Left cardiac atrium (tissue), 4 donors: ENCODE data around the gene DKK3. TPM values are rescaled to one million over a fixed set of nuclear protein-coding genes. Genes with fewer than 3 reads are reported as not detected.

Experiments
- ATAC-seq, 2 donors: fragments of 200-7000 bp; cut with Tn5 transposase; one replicate each; pipeline ENCODE4 v1.9.1; 2020; ENCODE audit warnings: mild to moderate bottlenecking in 2 of 2, moderate library complexity in 2 of 2
- DNase-seq: peaks from one replicate; pipeline ENCODE4 v3.0.0-alpha.2; 2020
- intact Hi-C, 2 donors: fragments of 100-400 bp; cut with DNase I; formaldehyde crosslinking; loops; one replicate each; pipeline versions ENCODE4 v1.14.1 to v1.15.1; 2022 to 2023
- total RNA-seq, 2 donors: library from RNA; stranded (reverse); fragmentation: NEBNext Ultra II Directional; extraction: Animal tissue kit (Norgen Biotek cat#: 25700); gene quantifications; one replicate each; pipeline ENCODE4 v1.2.1, GENCODE V29; 2021
- donor health status: DM: no; HTN: yes; CAD: no.
- donor health status: DM: no; HTN: yes; CAD: no; lungs with severe emphysema.
- donor health status: DM: yes; HTN: yes; CAD: no.
- donor health status: Dilated cardiomyopathy.

DKK3 gene
- total RNA-seq, 2 donors from 2014 or later: 1,563 to 1,610 TPM

DNA sequence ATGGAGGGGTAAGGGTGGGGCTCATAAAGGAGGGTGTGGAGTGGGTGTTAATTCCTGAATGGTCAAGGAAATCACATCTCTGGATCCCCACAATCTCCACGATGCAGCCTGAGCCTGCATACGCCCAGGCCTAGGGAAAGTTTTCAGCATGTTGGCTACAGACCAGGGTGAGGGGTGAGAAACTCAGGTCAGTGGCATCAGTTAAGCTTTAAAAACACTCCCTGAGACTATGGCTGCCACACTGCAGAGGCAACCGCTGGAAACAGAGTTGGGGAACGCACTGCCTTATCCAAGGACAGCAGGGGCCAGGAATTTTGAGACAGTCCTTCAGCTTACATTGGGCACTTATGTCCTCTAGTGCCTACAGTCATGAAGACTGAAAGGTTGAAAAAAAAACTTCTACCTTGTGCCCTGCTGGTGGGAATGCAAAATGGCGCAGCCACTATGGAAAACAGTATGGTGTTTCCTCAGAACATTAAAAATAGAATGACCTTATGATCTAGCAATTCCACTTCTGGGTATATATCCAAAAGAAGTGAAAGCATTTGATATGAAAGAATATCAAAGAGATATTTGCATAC is 19.7 kb downstream of the DKK3 start:
- intact Hi-C loops: no loop called here
- no peak for DNase-seq
- ATAC-seq: no peak

DNA sequence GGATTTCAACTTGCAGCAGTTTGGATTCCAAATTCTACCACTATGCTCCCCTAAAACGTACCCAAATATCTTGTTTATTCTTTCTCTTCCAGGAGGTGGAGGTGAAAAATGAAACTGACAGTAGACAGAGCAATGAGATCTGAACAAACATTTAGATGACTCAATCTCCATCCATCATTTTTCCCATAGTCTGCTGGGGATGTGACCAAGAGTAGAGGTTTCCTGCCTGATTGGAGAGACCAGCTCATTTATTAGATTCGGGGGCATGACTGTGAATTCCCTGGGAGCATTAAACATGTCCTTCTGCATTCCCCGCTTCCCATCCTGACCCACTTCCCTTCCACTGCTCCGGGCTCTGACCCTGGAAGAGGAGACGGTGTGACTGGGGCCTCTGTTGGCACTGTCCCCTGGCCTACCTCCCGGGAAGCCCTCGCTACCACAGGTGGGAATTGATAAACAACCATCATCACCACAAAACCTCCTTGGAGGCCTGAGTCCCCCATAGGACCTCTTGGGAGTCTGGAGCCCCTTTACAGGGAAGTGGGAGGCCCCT is 20.3 kb downstream of the DKK3 start:
- intact Hi-C loops: no loop called here
- no peak for ATAC-seq

DNA sequence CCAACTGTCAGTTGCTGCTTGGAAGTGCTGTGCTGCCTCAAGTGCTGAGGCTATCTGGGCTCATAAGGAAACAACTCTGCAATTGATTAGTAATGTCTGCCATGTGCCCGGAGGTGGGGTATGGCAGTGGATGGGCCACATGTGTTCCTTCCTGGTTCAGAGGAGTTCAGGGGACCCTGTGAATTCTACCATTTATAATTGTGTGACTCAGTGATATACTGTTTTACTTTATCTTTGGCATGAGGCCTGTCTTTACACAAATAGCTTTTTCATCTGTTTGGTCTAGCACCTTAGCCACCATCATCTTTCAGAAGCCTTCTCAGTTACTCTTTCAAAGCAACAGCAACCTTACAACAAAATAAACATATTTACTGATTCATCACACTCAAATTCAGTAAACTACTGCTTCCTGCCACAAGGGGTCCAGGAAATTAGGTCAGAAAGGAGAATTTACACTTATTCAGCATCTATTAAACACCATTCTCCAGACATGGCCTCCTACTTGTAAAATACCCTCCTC is 20.9 kb downstream of the DKK3 start:
- DNase-seq: no peak
- ATAC-seq: no peak
- intact Hi-C loops: no loop called here

More for the DNA sequence above, 20.3 kb downstream of the DKK3 start:
- DNase-seq: no peak

DNA sequence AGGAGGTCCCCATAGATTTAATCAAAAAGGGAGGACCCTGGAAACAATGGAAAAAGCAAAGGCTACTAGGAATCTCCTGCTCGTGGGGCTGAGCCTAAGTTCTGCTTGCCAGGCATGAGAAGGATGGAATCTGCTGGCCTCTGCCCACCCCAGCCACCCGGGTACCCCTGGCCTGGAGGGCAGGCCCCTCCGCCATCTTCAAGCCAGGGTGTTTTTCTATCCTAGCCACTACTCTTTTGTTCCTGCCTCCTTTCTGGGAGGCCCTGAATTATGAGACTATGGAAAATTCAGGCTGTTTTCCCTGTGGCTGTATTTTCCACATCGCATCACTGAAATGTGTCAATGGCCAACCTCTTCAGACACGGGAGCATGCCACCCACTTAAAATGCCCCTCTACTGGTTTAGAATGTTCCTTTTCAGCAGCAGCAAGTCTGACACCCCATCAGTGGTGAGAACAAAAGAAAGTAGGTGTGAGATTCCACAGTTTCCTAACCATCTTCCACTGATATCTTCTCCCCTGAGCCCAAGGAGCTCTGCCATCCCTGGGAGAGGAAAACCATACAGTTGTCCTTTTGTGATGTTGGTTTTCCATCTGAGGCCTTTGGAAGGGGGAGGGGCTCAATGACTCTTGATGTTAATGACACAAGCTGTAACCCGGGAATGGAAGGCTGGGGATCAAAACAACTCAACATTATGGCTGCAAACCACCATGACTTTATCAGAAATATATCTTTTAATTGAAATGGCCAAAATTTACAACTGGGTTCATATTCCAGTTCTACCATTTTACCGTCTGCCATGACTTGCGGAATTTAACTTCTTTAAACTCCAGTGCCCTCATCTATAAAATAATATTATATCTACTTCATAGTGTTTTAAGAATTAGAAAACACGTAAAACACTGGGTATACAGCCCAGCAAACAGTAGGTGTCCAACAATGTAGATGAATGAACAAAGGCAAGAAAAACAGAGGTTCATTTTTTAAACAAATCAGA is 22.2 kb downstream of the DKK3 start:
- DNase-seq (no peak), ATAC-seq (peak; percentile 54 to 73)
- intact Hi-C loops: no loop called here

DNA sequence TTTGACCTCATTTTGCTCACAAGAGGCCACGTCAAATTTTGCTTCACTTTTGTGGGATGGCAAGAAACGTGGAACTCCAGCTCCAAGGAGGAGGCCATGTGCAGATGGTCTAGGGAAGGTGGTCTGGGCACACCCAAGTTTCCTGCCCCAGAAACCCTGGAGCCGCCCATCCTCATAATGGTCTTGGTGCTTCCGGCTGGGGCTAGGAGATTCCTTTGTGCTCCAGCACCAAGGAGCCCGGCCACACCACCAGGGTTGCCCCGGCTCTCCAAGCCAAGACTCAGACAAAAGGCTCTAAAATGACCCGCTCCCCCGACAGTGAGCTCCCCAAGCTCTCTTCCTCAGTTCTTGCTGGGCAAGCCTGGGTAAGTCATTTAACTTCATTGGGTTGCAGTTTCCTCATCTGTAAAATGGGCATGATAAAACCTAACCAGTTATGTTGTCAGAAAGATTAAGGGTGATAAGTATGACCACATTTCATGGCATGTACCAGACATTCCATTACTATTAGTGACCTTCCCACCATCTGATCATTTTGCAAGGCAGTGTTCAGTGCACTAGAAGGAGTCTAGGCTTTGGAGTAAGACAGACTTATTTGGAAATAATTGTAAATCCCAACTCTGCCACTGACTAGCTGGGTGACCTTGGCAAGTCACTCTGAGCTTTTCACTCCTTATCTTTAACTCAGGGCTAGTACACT is 23.3 kb downstream of the DKK3 start:
- intact Hi-C loops: no loop called here
- ATAC-seq: peak in 1 of 2 donors; percentile 10
- DNase-seq: no peak

DNA sequence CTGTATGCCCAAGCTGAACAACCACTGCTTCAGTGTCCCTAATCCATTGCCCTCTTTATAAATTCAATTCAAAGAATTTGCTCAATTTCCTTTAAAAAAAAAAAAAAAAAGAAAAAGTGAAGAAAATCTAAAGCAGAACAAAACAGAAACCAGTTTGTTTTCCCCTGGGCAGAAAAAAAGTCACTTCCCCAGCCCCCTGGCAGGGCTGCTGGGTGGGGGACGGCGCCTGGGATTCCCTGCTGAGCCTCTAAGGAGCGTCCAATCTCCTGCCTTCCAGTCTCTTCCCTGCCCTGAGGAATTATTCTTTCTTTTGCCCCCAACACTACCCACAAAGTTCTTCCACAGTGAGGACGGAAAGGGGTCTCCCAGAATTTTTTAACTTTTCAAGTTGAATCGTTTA is 23.9 kb downstream of the DKK3 start:
- DNase-seq (no peak), ATAC-seq (no peak)
- intact Hi-C loops: no loop called here

DNA sequence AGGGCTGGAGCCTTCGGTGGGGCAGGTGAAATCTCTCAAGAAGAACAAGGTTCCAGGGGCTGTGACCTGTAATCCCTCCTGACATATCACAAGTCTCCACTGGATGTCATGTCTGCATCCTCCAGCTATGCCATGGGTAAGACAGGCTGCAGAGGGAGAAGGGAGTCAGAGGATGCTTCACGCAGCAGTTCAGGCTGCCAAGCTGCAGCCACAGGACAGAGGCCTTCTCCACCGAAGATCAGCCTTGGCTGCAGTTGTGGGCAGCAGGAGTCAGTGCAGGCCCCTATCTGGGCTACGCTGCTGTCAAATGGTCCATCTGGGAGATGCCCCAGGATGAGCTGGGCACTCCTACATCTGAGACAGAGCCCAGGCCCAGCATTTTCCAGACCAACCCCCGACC is 25.0 kb downstream of the DKK3 start:
- intact Hi-C loops: no loop called here
- DNase-seq (no peak), ATAC-seq (no peak)

DNA sequence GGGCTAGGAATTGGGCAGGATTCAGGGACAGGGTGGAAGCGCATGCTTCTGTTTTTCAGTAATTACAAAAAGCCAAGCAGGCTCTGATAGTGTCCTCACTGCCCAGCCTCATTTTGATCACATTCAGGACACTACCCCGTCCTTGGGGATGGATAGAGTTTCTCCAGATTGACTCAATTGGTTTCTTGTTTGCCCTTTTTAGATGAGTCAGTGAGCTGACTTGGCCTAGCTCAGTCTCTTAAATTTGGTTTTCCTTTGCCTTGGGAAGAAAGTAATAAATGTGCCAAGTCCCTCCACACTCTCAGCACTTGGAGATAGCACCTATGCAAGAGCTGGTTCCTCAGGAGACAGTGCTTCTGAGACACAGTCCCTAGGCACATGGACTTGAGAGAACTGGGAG is 25.5 kb downstream of the DKK3 start:
- DNase-seq (no peak), ATAC-seq (no peak)
- intact Hi-C loops: no loop called here

DNA sequence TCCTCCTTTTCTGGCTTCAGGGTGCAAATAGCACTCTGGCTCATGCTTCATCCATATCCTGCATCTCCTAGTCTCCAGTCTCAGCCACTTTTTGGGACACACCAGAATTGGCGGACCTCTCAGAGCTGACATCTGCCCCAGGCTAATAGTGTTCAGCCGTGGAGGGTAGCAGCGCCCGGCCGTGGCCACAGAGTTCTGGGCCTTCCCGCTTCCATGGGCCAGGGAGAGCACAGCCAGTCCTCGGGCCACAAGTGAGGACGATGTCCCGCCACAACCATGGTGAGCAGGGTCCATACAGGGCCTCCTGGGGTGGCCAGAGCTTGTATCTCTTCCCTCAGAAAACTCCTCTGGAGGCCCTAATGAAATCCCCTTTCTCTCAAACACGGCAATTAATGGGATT is 26.0 kb downstream of the DKK3 start:
- no peak for DNase-seq
- ATAC-seq: no peak
- intact Hi-C loops: no loop called here

DNA sequence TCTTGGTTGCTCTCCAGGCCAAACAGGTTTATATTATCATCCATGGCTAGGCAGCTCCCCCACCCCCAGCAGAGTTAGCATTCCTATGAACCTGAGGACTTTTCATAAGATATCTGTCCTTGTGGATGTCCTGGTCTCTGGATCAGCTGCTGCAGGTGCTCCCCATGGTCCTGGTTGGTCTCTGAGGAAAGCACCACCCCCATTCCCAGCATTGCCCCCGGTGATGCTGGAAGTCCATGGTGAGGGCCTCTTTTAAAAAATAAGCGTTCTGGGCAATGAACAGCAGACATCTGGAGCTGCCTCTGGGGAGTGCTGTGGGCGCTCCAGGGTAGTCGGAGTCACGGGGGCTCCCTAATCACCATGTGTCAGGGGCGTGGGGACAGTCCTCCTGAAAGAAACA is 26.6 kb downstream of the DKK3 start:
- ATAC-seq (no peak), DNase-seq (no peak)
- intact Hi-C loops: no loop called here

DNA sequence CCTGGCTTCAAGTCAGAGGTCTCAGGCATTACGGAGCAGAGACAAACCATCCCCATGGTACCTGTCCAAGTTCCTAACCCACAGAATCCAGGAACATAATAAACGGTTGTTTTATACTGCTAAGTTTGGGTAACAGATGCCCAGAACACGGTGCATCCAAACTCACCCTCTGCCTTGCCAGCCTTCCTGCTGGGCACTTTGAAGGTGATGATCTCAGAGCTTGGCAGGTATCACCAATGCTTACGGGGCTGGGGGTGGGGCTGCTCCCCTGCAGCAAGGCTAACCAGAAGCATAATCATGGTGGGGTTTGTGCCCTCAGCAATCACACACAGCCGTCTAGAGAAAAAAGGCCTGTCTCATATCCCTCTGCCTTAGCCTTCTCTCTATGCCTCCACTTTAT is 27.1 kb downstream of the DKK3 start:
- intact Hi-C loops: no loop called here
- DNase-seq (no peak), ATAC-seq (no peak)

DNA sequence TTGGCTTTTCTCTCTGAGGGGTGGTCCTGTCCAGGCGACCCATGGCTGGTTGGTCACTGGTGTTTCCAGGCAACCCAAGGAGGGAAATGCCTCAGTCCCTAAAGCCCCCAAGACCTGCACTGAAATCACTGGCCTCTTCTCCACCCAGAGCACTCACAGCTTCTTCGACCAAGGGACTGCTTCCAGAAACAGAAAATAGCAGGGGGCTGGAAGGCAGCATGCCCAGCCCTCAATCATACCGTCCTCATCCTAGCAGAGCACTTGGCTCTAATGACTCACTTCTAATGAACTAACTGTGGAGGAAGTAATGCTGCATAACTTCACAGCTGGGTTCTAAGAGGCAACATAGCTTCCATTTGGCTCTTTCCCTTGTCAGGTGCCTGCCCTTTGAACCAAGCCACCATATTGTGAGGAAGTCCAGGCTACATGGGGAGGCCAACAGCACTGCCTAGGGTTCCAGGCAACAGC is 27.6 kb downstream of the DKK3 start:
- intact Hi-C loops: no loop called here
- DNase-seq (no peak), ATAC-seq (peak in 1 of 2 donors; percentile 1)

DNA sequence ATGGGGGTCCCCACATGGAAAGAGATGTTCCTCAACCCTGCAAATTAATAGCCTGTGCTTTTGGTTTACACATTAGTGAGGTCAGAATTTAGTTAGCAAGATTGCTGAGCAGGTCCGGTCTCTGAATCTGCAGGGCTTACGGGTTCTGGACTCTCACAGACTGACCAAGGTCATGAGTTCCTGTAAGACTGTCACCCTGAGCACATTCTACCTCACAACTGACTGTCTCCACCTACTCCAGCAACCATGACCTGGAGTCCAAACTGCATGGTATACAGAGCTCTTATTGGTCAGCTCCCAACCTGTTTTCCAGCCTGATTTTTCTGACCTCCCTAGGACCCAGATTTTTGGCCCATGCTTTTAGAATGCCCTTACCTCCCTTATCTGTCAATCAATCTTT is 28.2 kb downstream of the DKK3 start:
- no peak for DNase-seq
- intact Hi-C loops: no loop called here
- ATAC-seq: no peak

DNA sequence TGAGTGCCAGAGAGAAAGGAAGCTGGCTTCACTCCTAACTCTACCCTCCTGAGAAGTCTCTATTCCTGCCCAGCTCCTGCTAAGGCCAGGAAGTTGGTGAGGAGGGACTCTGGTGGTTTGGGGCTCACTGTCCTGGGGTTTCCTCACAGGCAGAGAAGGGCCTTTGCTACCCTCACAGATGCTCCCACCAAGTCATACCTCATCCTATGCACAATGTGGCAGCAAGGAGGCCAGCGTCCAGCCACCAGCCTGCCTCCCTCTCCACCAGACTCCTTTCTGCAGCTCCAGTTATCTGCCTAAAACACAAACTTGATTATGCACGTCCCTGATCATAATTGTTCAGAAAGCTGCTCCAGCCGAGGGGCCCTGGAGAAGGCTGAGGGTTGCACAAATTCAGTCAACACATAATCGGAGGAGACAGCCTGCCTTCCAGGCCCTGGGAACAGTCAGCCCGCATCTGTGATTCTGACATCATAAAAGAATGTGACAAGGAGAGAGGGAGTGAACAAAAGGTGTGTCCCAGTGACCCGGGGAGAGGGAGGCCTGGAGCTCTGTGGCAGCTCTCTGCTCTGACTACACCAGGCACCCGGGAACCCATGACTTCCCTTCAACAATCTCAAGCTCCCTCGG is 28.8 kb downstream of the DKK3 start:
- intact Hi-C loops: loop anchor here in 1 of 2 donors (10.0 kb wide), 1 partner anchor 45 kb away; no protein-coding TSS in a partner anchor
- ATAC-seq (peak; percentile 54), DNase-seq (no peak)

DNA sequence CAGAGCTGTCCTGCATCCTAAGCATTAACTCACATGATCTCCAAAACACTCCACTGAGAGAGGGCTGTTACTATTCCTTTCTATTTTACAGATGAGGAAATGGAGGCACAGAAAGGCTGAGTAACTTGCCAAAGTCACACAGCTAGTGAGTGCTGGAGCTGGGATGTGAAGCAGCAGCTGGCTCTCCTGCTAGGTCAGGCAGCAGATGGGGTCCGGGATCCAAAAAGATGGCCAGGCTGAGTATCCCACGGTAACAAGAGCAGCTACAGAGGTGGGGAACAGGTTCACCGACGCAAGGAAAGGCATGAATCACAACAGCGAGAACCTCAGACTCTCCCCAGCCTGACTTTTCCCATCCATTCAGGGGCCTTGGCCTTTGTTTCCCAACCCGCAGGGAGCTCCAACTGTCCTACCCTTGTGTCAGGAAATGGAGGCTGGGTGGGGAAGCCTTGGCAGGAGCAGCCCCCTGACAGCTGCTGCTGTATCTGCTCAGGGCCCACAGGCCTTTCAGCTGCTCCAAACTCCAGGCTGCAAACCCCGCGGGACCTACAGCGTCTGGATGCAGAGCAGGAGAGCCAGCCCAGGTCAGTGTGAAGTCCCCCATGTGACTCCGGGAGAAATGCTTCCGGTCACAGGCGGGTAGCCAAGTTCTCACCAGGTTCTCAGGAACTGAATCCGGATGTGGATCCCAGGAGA is 29.5 kb downstream of the DKK3 start:
- peak; percentile 68 to 72 for ATAC-seq
- intact Hi-C loops: loop anchor here in 1 of 2 donors (10.0 kb wide), 1 partner anchor 46 kb away; no protein-coding TSS in a partner anchor
- peak; percentile 85 for DNase-seq

DNA sequence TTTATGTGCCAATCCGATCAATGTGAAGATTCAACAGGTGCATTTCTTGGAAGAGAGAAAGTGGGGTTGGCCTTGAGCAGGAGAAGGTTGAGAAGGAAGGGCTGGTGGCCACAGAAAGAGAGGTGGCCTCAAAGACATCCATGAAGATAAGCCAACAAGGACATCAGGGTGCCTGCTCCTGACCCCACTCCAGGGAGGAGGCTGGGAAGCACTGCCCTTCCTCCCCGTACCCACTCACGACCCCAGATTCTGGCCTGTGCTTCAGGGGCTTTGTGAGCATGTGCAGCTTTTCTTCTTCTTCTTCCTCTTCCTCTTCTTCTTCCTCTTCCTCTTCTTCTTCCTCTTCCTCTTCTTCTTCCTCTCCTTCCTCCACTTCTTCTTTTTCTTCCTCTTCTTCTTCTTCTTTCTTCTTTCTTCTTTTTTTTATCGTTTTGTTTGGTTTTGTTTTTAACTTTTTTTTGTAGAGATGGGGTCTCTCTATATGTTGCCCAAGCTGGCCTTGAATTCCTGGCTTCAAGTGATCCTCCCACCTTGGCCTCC is 30.3 kb downstream of the DKK3 start:
- intact Hi-C loops: loop anchor here in 1 of 2 donors (10.0 kb wide), 1 partner anchor 47 kb away; no protein-coding TSS in a partner anchor
- ATAC-seq (no peak), DNase-seq (no peak)

DNA sequence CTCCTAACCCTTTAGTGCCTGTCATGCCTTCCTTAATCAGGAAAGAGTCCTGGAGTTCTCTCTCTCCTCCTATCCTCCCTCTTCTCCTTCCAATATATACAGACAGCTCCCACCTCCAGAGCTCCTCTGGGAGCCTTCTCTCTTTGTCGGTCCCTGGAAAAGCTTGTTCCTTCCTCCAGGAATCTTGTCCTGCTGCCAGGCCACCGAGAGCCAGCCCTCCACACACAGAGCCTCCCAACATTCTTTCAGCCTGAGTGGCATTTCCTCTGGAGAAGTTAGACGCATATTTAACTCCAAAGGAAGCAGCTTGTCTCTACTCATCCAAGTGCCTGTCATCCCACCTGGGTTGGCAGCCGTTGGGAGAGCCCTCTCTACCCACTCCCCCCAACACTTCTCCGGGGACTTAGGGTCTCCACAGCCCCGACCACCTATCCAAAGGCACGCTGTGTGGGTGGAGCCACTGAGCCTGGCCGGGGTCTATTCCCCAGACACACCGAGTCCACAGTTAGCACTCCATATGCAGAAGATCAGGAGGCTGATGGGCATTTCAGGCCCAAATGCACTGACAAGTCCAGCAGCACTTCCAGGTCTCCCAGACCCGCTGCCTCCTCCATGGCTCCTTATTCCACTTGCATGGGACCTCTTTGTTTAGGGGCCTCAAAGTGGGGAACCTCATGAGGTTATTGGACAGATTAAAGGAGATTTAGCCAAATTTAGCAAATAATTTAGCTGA is 31.1 kb downstream of the DKK3 start:
- ATAC-seq: peak; percentile 21 to 55
- DNase-seq: peak; percentile 83
- intact Hi-C loops: loop anchor here in 1 of 2 donors (10.0 kb wide), 1 partner anchor 47 kb away; no protein-coding TSS in a partner anchor
